Hematopoietic multipotent progenitor cell treated with erythropoietin and hydrocortisone succinate and interleukin-3 and kit ligand, for 15 days (in vitro differentiated cells): ENCODE data around the gene GOLGA6A.
"Not testable (repeated sequence)": the region's sequence is repeated elsewhere in the genome, so short reads cannot be mapped to it uniquely, and the experiment has no call there.

Experiments used
- DNase-seq: peaks from one replicate; pipeline ENCODE4 v3.0.0-alpha.2; 2015; ENCODE audit warnings: low spot score

Gene GOLGA6A, protein sequence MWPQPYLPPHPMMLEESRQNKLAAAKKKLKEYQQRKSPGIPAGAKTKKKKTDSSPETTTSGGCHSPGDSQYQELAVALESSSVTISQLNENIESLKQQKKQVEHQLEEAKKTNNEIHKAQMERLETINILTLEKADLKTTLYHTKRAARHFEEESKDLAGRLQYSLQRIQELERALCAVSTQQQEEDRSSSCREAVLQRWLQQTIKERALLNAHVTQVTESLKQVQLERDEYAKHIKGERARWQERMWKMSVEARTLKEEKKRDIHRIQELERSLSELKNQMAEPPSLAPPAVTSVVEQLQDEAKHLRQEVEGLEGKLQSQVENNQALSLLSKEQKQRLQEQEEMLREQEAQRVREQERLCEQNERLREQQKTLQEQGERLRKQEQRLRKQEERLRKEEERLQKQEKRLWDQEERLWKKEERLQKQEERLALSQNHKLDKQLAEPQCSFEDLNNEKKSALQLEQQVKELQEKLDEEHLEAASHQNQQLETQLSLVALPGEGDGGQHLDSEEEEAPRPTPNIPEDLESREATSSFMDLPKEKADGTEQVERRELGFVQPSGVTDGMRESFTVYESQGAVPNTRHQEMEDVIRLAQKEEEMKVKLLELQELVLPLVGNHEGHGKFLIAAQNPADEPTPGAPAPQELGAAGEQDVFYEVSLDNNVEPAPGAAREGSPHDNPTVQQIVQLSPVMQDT

GRCh38 chr15:74082450-74082849, at the start of gene GOLGA6A:
Gene GOLGA6A, minus strand, starts transcription at chr15:74082550. Its CDS starts 41 bp downstream, at chr15:74082509.
- not testable (repeated sequence) for DNase-seq

GRCh38 chr15:74131628-74132413, 49.5 kb upstream of the GOLGA6A start:
- no peak for DNase-seq

DNA sequence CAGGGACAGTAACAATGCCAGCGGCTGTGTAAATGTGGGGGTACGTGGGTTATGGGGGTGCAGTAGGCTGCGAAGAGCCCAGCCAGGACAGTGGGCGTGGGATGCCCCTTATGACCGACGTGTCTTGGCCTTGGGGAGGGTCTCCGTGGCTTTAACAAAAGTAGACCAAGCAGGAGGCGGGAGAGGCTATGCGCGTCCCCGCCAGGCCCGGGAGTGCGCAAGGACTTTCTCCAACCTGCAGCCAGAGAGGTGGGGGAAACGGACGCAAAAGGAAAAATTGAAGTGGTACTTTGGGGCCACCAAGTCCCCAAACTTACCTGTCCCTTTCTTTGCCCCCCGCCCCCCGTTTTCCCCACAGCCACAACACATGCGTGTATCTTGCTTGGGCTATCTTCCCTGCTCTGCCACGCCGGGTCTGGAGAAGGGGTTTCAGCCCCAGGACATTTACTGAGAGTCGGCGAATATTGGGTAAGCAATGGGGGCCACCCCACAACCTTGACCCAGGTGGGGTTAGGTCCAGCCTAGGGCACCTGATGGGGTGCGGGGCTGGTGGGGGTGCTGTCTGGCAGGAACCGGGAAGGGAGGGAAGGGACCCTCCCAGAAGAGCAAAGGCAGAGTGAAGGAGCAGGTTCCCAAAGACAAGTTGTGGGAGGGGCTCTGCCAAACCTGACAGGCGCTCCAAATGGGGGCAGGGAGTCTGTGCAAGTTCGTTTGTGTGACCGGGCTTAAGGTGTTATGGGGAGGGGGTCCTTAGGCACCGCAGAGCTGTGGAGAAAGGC, 48.7 kb upstream of the GOLGA6A start:
- no peak for DNase-seq

GRCh38 chr15:74130155-74130848, 48.0 kb upstream of the GOLGA6A start, which contains the start of gene ISLR2:
Gene ISLR2, plus strand, starts transcription at chr15:74130586. Its CDS starts 2,169 bp downstream, at chr15:74132755.
- DNase-seq: no peak

- no peak for DNase-seq
Observed at GRCh38 chr15:74129586-74130154, 47.3 kb upstream of the GOLGA6A start.

DNA sequence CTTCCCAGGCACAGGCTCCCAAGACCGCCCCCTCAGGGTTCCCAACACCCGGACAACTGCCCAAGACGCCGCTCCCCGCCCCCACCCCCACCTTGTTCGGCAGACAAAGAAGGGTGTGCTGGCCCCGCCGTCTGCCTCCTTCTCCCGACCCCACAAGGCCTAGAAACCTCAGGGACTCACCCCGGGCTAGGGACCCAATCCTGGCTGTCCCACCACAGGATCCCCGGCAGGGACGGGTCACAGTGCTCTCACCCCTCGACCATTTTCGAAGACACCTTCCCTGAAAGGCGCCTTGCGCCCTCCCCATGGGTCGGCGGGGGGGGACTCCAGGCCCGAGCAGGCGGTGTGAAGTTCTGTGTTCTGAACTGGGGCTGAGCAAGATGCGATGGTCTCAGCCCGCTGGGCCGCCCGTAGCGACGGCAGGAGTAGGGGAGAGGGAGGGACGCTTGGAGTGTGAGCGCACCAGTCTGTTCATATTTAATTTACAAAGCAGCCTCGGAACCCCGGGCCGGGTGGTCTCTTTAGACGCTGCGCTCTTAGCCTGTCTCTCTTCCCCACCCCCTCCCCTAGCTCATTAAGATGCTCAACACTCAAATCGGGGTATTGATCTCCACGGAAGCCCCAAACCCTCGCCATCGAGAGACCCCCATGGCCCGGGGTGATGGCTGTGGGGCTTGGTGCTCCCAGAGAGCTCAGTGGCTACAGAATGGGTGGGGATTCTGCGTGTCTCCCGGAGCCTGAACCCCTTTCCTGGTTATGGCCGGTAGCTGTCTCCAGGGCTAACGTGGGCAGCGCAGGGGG, 46.6 kb upstream of the GOLGA6A start:
- DNase-seq: no peak

- no peak for DNase-seq
Observed at GRCh38 chr15:74127954-74128784, 45.8 kb upstream of the GOLGA6A start.

DNA sequence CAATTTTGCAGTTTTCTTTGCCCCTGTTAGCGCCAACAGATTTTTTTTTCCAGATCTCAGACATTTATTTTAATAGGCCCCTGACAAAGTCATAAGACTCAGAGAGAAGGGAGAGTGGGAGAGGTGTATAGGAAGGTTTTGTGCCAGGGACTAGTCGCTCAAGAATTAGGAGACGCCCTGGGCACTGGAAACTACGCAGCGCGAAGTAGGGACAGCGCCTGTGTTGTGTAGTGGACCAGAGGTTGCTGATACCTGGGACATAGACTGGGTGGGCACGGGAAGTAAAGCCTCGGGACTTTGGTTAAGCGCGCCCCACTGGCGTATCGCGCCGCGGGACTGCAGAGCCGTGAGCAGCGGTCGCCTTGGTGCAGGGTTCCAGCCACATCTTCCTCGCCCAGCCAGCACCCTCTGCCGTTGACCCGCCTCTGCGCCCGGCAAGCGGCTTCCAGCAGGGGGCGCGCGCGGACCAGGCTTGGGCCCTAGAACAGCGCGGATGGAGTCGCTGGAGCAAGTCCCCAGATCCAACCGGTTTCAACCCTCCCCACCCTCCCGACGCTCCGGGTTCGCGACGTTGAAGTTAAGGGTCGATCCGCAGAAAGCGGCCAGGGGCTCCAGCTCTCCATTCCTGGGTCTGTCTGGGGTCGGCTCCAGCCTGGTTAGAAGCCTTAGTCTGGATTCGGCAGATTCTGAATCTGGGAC, 45.1 kb upstream of the GOLGA6A start:
- peak; percentile 68 for DNase-seq

DNA sequence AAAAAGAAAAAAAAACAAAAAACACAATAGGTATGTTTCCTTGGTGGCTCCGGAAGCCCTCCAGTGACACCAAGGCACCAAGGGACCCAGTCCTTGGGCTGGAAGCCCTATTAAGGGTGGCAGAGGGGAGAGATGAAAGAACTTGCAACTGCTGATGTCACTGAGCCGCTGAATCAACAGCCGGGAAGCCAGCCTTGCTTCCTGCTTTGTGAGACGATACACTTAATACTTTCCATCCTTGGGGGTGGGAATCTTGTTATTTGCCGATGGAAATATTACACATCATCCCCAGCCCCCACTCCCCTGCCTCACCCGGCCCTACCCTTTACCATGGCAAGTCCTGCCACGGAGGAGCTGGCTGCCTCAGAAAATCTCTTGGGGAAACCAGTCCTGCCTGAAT, 42.4 kb upstream of the GOLGA6A start:
- no peak for DNase-seq

- DNase-seq: no peak
Observed at GRCh38 chr15:74124196-74124595, 41.8 kb upstream of the GOLGA6A start.

DNA sequence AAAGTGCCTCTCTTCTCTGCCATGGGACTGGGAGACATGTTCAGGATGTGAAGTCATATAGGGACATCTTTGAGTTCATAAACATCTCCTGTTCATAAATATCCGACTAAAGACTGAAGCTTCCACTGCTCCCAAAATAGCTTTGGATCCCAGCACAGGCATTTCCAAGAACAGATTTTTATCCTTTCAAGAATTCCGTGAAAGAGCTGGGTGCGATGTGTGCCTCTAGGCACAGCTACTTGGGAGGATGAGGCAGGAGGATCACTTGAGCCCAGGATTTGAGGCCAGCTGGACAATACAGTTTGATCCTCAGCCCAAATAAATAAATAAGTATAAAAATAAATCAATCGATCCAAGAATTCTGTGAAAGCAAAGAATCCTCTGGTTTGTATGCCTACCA, 41.3 kb upstream of the GOLGA6A start:
- no peak for DNase-seq

DNA sequence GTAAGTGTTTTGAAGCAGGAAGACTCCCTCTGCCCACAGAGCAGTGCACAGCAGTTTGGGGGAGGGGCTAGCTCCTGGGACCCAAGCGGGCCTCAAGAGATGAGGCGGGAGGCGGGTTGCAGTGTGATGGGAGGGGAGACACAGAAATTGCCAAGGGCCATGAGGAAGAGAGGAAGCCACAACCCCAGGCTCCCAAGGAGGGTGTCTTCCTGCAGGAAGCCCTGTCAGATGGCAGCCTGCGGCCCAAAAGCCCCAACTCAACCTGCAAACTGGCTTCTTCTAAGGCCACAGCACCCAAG, 40.7 kb upstream of the GOLGA6A start:
- DNase-seq: no peak

DNA sequence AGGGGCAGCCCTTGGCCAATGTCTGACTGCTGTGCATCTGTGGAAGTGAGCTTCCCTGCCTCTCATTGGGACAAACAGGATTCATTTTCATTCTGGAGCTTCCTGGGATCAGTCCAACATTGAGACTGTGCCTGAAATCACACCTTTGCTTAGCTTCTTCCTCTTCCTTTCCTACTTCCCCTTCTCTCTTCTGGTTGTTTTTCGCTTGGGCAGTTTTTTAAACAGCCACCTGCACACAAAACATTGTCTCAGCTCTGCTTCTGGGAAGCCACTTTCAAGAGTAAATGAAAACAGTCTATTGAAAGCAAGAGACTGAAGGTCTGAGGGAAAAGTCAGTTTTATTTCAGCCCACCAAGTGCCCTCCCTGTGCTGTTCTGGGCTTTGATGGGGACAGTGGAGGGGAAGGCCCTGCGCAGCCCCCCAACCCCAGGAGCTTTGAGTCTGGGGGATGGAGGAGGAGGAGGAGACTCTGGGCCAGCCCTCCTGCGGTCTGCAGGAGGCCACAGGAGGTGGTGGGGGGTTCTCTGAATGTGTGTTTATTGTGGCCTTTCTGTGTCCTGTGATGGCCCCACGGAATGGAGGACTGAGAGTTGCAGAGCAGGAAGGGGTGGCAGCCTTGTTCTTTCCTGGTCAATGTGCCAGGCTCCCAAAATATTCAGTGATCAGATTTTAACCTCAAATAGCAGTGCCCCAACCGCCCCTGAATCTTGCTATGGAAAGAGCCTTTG, 40.2 kb upstream of the GOLGA6A start:
- no peak for DNase-seq

DNA sequence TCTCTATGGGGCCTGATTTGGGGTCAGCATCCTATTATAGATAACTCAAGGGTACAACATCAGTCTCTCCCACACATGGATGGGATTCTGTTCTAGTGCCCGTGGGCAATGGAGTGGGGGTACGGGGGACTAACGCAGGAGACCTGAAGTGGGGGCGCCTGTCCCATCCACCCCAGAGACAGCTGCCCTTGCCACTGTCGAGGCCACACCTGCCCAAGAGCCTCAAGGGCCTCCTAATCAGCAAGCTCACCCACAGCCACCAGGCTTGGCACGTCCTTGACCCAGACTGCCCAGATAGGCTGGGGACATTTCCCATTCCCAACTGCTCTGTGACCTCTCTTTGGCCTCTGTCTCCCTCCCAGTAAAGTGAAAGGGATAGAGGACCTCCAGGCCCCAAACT, 39.5 kb upstream of the GOLGA6A start:
- DNase-seq: no peak

DNA sequence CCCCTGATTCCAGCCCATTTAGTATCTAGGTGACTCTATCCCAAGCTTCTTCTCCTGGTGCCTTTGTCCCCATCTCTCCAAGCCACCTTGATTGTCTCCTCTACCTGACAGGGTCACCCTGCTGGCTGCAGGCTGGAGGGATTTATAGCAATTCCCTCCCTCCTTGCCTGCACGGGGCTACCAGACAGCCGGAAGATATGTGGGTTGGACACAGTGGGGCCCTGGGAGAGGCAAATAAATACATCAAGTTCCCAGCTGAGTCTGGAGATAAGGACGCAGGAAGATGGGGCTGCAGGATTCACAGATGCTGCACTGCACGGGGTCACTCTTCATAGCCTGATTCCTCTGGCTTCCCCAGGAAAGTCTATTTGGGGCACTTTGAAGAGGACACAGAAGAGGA, 38.7 kb upstream of the GOLGA6A start:
- DNase-seq: no peak

DNA sequence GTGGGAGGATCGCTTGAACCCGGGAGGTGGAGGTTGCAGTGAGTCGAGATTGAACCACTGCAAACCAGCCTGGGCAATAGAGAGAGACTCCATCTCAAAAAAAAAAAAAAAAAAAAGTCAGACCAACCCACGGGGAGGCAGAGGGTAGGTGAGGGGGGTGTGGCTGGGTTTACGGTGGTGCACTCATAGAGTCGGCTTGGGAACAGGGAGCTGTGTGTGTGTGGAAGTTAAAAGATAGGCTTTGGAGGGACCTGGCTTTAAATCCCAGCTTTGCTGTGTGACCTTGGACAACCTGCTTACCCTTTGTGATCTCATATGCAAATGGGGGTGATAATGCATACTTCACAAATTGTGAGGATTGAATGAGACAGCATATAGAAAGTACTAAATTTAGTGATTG, 38.1 kb upstream of the GOLGA6A start:
- DNase-seq: no peak

DNA sequence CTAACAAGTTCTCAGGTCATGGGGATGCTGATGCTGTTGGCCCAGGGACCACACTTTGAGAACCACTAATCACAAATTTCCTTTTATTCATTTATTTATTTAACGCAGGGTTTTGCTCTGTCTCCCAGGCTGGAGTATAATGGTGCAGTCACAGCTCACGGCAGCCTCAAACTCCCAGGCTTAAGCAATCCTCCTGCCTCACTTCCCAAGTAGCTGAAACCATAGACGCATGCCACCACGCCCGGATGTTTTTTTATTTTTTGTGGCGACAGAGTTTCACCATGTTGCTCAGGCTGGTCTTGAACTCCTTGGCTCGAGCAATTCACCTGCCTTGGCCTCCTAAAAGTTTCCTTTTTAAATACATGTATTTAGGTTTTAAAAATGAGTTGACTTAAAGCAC, 27.4 kb upstream of the GOLGA6A start:
- DNase-seq: no peak

GRCh38 chr15:74108611-74109010, 26.3 kb upstream of the GOLGA6A start:
- DNase-seq: not testable (repeated sequence)
